Stimulated activated CD4-positive, alpha-beta T cell treated with anti-CD3 and anti-CD28 coated beads, TNF-alpha, amount 100 ng/mL, for 48 hours (primary cell): ENCODE measurements around the gene ESM1.
"Not testable (repeated sequence)": the region's sequence is repeated elsewhere in the genome, so short reads cannot be mapped to it uniquely, and the experiment has no call there.

Experiments used
- DNase-seq, 3 donors: peaks; one replicate each; pipeline ENCODE4 v3.0.0-alpha.2; 2020; ENCODE audit warnings: low read depth in 3 of 3

Gene ESM1

GRCh38 chr5:54985301-54986268 is at the start of gene ESM1:
Gene ESM1, minus strand, starts transcription at chr5:54985593. Its CDS starts 76 bp downstream, at chr5:54985517.
- DNase-seq = no peak

GRCh38 chr5:55033568-55033967 is 48.2 kb upstream of the ESM1 start:
- no peak for DNase-seq

DNA sequence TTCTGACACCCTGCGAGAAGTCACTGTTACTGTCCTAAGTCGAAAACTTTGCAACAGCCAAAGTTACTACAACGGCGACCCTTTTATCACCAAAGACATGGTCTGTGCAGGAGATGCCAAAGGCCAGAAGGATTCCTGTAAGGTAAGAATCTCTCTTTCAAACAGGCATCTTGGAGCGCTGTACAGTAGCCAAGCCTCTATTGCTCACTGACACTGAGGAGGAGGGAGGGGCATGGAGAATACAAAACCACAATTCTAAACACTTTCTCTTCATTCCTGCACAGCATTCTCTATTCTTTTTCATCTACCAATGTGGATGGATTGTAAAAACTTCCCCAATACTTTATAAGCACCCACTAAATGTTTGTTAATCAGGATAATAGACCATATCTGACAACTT is 46.1 kb upstream of the ESM1 start:
- DNase-seq = no peak

- DNase-seq = no peak
Observed at GRCh38 chr5:55030676-55031369, 45.4 kb upstream of the ESM1 start.

DNA sequence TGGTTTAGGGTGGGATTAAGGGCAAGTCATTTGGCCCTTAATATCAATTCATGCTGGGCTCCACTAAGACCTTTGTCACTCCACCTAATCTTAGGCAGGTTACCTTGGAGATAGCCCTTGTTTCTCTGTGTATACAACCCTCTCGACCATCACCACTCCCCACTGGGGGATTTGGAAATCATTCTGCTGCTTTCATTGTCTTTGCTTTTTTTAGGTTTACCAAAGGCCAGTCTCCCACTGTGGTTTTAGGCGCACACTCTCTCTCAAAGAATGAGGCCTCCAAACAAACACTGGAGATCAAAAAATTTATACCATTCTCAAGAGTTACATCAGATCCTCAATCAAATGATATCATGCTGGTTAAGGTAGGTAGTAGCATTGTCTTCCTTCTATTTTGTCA is 44.8 kb upstream of the ESM1 start:
- no peak for DNase-seq

DNA sequence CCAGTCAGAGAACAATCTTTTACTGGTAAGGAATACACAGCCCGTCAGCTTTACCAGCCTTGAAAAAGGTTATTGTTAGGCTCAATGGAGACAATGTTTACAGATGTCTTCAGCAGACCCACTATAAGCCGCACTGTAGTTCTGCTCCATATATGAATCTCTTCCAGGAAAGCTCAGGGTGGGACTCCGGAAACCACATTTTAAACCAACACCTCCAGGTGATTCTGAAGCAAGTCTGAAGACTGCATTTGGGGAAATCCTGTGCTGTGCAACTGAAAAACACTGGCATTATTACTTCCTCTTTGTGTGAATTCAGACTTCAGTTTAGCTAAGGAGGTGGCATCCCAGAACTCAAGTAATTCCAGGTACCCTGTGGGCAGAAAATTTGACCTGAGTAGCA is 42.2 kb upstream of the ESM1 start:
- no peak for DNase-seq

- DNase-seq = no peak
Observed at GRCh38 chr5:55022450-55022849, 37.1 kb upstream of the ESM1 start.

GRCh38 chr5:55021821-55022220 is 36.4 kb upstream of the ESM1 start:
- no peak for DNase-seq

- DNase-seq = no peak
Observed at GRCh38 chr5:55021410-55021809, 36.0 kb upstream of the ESM1 start.

GRCh38 chr5:55010149-55010548 is 24.8 kb upstream of the ESM1 start:
- DNase-seq = not testable (repeated sequence)

DNA sequence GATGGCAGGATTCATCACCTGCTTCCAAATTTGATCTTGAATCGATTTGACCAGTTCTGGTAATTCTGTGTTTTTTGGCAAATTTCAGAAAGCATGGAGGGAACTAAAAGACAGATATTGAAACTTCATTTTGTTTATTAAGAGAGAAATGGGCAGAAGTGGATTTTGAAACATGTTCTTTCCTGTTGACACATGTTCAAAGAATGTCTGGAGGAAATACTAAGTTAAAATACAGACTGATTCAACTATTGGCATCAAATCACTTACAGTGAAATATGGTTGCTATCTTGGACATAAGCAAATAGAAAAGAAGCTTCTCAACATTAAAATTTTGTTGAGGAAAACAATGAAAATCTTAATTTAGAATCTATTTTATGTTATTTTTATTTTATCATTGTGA is 19.3 kb upstream of the ESM1 start:
- no peak for DNase-seq

DNA sequence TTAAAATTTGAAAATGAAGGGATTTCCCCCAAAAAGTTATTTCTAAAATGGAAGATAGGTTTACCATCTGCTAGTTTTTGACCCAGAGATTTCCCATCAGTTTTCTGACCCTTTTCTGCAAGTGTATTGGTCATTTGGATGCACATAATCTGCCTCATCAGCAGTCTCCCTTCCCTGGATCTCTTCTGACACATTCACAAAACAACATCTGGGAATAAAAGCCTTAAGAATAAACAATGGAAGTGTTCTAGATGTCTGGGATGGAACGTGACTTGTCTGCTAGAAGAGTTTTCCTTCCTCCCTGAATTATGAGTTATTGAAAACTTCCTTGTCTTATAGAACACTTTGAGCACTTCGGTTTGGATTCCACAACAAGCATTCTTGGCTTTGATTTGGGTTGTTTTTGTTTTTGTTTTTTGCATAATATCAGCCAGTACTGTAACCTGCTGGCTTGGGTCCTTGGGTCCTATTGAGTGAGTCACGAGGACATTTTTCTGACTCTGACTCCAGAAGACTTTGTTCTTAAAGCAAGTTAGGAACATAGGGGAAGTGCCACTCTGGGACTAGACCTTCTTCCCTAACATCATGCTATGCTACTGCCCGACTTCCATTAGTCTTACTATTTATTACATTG is 18.2 kb upstream of the ESM1 start:
- no peak for DNase-seq

DNA sequence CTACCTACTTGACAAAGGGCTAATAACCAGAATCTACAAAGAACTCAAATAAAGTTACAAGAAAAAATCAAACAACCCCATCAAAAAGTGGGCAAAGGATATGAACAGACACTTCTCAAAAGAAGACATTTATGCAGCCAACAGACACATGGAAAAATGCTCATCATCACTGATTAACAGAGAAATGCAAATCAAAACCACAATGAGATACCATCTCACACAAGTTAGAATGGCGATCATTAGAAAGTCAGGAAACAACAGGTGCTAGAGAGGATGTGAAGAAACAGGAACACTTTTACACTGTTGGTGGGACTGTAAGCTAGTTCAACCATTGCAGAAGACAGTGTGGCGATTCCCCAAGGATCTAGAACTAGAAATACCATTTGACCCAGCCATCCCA is 16.8 kb upstream of the ESM1 start:
- not testable (repeated sequence) for DNase-seq

DNA sequence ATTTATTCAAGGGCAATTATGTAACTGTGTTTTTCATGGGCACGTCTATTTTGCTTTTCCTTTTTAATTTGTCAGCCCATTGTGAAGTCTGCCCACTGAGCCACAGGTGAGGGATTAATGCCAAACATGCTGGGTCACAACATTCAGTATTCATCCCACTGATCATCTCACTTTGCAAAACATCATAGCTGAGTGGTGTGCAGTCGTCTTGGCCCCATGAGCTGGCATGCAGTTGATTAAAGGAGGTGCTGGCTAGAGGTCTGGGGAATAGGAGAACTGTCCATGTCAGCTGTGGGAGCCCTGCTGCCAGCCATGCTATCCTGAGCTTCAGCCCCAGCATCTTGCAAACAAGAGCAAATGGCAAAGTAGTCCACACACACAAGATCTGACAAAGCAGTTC is 11.7 kb upstream of the ESM1 start:
- DNase-seq = no peak

GRCh38 chr5:54996466-54996865 is 11.1 kb upstream of the ESM1 start:
- no peak for DNase-seq

GRCh38 chr5:54995168-54995567 is 9.8 kb upstream of the ESM1 start:
- DNase-seq = no peak

GRCh38 chr5:54994628-54995027 is 9.2 kb upstream of the ESM1 start:
- no peak for DNase-seq

- no peak for DNase-seq
Observed at GRCh38 chr5:54993318-54993717, 7.9 kb upstream of the ESM1 start.

DNA sequence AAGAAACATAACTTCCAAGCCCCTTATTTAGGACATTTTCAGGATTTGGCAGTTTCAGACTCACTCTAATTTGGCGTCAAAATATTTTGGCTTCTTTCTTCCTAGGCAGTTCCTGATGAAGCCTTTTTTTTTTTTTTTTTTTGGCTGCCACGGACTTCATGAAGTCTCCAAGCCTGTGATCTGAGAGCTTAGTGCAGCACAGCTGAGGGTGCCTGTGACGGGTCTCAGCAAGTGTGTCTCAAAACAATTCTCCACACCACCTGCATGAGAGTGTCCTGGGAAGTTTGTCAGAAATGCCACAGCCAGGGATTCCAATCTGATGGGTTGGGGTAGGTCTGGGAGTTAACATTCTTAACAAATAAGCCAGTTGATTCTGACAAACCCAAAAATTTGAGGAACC is 6.0 kb upstream of the ESM1 start:
- DNase-seq = no peak

GRCh38 chr5:54990841-54991258 is 5.5 kb upstream of the ESM1 start:
- DNase-seq = no peak

- DNase-seq = no peak
Observed at GRCh38 chr5:54988817-54989216, 3.4 kb upstream of the ESM1 start.

DNA sequence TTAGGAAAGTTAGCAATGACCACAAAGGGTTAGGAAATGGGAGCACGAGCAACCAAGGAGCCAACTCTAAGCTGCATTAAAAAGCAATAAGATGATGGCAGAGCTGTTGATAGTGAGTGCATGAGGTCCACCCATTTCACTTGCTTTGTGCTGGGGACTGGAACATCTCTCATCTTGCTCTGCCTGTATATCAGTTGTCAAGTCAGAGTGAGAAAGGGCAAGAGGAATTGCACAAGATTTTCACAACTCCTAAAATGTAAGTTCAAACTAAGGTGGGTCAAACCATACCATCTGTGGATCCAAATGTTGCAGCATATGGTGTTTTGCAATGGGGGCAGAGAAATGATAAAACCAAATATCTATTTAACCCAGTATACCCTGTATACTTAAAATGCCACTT is 2.8 kb upstream of the ESM1 start:
- no peak for DNase-seq

DNA sequence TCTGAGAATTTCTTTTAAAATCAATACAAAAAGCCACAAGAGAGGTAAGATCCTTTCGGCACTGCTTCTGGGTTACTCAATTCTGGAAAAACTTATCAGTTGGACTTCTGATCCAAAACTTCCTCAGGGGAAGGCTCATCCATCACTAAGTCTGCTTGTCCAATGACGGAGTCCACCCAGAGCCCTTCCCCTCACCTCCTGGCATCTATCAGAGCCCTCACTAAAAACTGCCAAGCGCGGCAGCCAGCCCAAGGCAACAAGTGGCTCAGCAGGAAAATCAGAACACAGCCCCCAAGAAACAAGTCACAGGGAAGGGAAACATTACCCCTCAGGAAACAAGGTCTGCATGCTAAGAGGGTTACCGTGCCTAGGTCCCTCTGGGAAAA is 869 bp upstream of the ESM1 start:
- no peak for DNase-seq
